Nephron (organoid): Measurements from ENCODE around the gene MAP4K2.

ENCODE experiments used
- H3K27ac Mint-ChIP-seq, 3 experiments: 2 replicates each; pipeline ENCODE4 v1.8.0; 2020; ENCODE audit warnings: mixed read lengths in 3 of 3, mild to moderate bottlenecking in 2 of 3, moderate library complexity in 1 of 3
- H3K27me3 Mint-ChIP-seq: 2 replicates; pipeline ENCODE4 v1.8.0; 2021; ENCODE audit warnings: low read depth, mild to moderate bottlenecking, moderate library complexity, mixed read lengths
- H3K36me3 Mint-ChIP-seq: 2 replicates; pipeline ENCODE4 v1.8.0; 2020; ENCODE audit warnings: low read depth, mixed read lengths
- H3K4me1 Mint-ChIP-seq: 2 replicates; pipeline ENCODE4 v1.8.0; 2020; ENCODE audit warnings: mixed read lengths
- H3K4me3 Mint-ChIP-seq, 3 experiments: 2 replicates each; pipeline ENCODE4 v1.8.0; 2020; ENCODE audit warnings: mild to moderate bottlenecking in 3 of 3, mixed read lengths in 3 of 3, moderate library complexity in 2 of 3
- H3K9me3 Mint-ChIP-seq: 2 replicates; pipeline ENCODE4 v1.8.0; 2020; ENCODE audit warnings: mixed read lengths
- CTCF ChIP-seq, 3 experiments: fragments of 200-600 bp; sonication (generic); IDR thresholded peaks; one replicate each; pipeline ENCODE4 v1.5.0; 2021; ENCODE audit warnings: antibody characterized with exemption in 3 of 3; ENCODE audit not compliant: unreplicated experiment in 3 of 3

The MAP4K2 gene

GRCh38 chr11:64741375-64742086, 61.5 kb downstream of the MAP4K2 start:
- TF ChIP-seq CTCF (IDR thresholded peaks at IDR 0.05; ENCODE audit: unreplicated experiment in 3 of 3) = no peak
- Mint-ChIP-seq H3K4me1 (peaks cover 8% of the 10 kb centered on the region), H3K27ac (no peak overlapping the region), H3K9me3 (no peaks in the 10 kb centered on the region), H3K36me3 (no peaks in the 10 kb centered on the region), H3K4me3 (peak overlapping the region; percentile 50 to 62 (median 61)), H3K27me3 (peaks cover 56% of the 10 kb centered on the region)

DNA sequence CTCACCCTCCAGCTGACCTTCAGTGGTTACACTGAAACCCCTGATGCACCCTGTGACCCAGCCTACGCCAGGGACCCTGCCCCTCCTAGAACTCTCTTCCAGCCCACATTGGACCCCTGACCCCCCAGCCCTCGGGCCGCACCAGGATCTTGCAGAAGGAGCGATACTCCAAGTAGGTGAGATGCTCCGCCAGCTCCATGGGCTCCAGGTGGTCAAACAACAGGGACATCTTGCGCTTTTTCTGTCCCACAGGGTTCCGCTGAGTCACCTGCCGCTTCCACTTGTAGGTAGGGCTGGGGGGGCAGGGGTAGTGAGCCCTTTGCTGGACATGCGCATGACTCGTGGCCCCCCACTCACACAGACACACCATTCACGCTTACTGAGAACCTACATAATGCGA, 63.1 kb downstream of the MAP4K2 start:
- Mint-ChIP-seq H3K4me3 (no peak overlapping the region), H3K4me1 (peaks cover 13% of the 10 kb centered on the region), H3K9me3 (no peaks in the 10 kb centered on the region), H3K27me3 (peaks cover 57% of the 10 kb centered on the region), H3K27ac (no peak overlapping the region), H3K36me3 (no peaks in the 10 kb centered on the region)
- no peak for TF ChIP-seq CTCF (IDR thresholded peaks at IDR 0.05; ENCODE audit: unreplicated experiment in 3 of 3)

- Mint-ChIP-seq H3K27ac (no peak overlapping the region), H3K4me1 (peaks cover 5% of the 10 kb centered on the region), H3K36me3 (no peaks in the 10 kb centered on the region), H3K4me3 (no peak overlapping the region), H3K9me3 (no peaks in the 10 kb centered on the region), H3K27me3 (peaks cover 39% of the 10 kb centered on the region)
- no peak for TF ChIP-seq CTCF (IDR thresholded peaks at IDR 0.05; ENCODE audit: unreplicated experiment in 3 of 3)
Observed at GRCh38 chr11:64736654-64737053, 66.4 kb downstream of the MAP4K2 start.

- H3K27me3 Mint-ChIP-seq = peaks cover 32% of the 10 kb centered on the region
- H3K27ac Mint-ChIP-seq = no peak overlapping the region
- H3K36me3 Mint-ChIP-seq = no peaks in the 10 kb centered on the region
Observed at GRCh38 chr11:64735725-64736259, 67.2 kb downstream of the MAP4K2 start.

More at GRCh38 chr11:64735725-64736259, 67.2 kb downstream of the MAP4K2 start:
- Mint-ChIP-seq H3K4me3 (no peak overlapping the region), H3K9me3 (no peaks in the 10 kb centered on the region), H3K4me1 (peaks cover 5% of the 10 kb centered on the region)
- no peak for TF ChIP-seq CTCF (IDR thresholded peaks at IDR 0.05; ENCODE audit: unreplicated experiment in 3 of 3)
